22Rv1 (cell line): ENCODE data around the gene ZNF37A.
"Not testable (repeated sequence)": the region's sequence is repeated elsewhere in the genome, so short reads cannot be mapped to it uniquely, and the experiment has no call there.

Source experiments
- H3K27ac ChIP-seq: fragments of 450-650 bp; 2 replicates; pipeline ENCODE4 v1.5.1; 2017
- CTCF ChIP-seq: fragments of 450-650 bp; IDR thresholded peaks from 2 replicates; pipeline ENCODE4 v1.5.1; 2017; ENCODE audit warnings: mild to moderate bottlenecking
- ZFX ChIP-seq: fragments of 450-650 bp; IDR thresholded peaks from 2 replicates; pipeline ENCODE4 v1.6.1; 2017; ENCODE audit warnings: antibody characterized with exemption, borderline replicate concordance

ZNF37A gene

GRCh38 chr10:38119038-38119437, 24.9 kb downstream of the ZNF37A start:
- TF ChIP-seq ZFX (no peak), CTCF (no peak)

GRCh38 chr10:38127812-38128211, 33.7 kb downstream of the ZNF37A start:
- TF ChIP-seq CTCF (no peak), ZFX (no peak)
- H3K27ac ChIP-seq = no peak overlapping the region

More at GRCh38 chr10:38119038-38119437, 24.9 kb downstream of the ZNF37A start:
- H3K27ac ChIP-seq = no peak overlapping the region

- H3K27ac ChIP-seq = no peak overlapping the region
- no peak for TF ChIP-seq CTCF
- TF ChIP-seq ZFX = no peak
Measured at GRCh38 chr10:38143587-38143986, 49.5 kb downstream of the ZNF37A start.

- no peak overlapping the region for H3K27ac ChIP-seq
- TF ChIP-seq CTCF = no peak
- no peak for TF ChIP-seq ZFX
Measured at GRCh38 chr10:38146579-38147333, 52.6 kb downstream of the ZNF37A start.

- TF ChIP-seq ZFX (no peak), CTCF (no peak)
- H3K27ac ChIP-seq = no peak overlapping the region
Measured at GRCh38 chr10:38147686-38148085, 53.5 kb downstream of the ZNF37A start.

GRCh38 chr10:38150891-38151463, 56.8 kb downstream of the ZNF37A start:
- H3K27ac ChIP-seq = not testable (repeated sequence)

GRCh38 chr10:38156416-38157269, 62.5 kb downstream of the ZNF37A start:
- TF ChIP-seq ZFX (no peak), CTCF (no peak)

More at GRCh38 chr10:38156416-38157269, 62.5 kb downstream of the ZNF37A start:
- H3K27ac ChIP-seq = no peak overlapping the region
